GM18507 (cell line): ENCODE results near the gene CLBA1.
"Not testable (repeated sequence)": the region's sequence is repeated elsewhere in the genome, so short reads cannot be mapped to it uniquely, and the experiment has no call there.

Experiments used
- DNase-seq: peaks from one replicate; pipeline ENCODE4 v3.0.0; 2011; ENCODE audit warnings: low read depth; ENCODE audit not compliant: insufficient read length; ENCODE audit errors: extremely low spot score
- FAIRE-seq: peaks from 2 replicates; lab custom pipeline; 2011; peaks lifted over from hg19 to GRCh38; lab: Jason Lieb, UNC

CLBA1 gene

DNA sequence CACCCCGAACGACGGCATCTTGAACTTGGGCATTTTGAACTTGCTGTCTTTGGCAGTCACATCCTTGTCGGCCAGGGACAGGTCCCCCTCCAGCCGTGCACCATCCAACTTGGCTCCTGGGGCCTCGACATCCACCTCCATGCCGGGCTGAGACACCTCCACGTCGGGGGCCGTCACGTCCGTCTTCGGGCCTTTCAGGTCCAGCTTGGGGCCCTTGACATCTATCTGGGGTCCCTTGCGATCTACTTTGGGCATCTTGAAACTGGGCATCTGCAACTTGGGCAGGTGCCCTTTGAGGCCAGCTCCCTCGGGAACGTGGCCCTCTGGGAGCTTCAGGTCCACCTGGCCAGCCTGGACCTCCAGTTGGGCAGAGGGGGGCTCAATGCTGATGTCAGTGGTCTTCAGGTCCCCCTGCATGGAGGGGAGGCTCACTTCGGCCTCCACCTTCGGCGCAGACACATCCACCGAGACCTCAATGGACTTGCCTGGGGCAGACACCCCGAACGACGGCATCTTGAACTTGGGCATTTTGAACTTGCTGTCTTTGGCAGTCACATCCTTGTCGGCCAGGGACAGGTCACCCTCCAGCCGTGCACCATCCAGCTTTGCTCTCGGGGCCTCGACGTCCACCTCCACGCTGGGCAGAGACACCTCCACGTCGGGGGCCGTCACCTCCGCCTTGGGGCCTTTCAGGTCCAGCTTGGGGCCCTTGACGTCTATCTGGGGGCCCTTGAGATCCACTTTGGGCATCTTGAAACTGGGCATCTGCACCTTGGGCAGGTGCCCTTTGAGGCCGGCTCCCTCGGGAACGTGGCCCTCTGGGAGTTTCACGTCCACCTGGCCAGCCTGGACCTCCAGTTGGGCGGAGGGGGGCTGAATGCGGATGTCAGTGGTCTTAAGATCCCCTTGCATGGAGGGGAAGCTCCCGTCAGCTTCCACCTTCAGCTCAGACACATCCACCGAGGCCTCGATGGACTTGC, 39.3 kb upstream of the CLBA1 start:
- not testable (repeated sequence) for FAIRE-seq, DNase-seq

DNA sequence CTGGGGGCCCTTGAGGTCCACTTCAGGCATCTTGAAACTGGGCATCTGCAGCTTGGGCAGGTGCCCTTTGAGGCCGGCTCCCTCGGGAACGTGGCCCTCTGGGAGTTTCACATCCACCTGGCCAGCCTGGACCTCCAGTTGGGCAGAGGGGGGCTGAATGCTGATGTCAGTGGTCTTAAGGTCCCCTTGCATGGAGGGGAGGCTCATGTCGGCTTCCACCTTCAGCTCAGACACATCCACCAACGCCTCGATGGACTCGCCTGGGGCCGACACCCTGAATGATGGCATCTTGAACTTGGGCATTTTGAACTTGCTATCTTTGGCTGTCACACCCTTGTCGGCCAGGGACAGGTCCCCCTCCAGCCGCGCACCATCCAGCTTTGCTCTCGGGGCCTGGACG, 38.4 kb upstream of the CLBA1 start:
- DNase-seq, FAIRE-seq: not testable (repeated sequence)

DNA sequence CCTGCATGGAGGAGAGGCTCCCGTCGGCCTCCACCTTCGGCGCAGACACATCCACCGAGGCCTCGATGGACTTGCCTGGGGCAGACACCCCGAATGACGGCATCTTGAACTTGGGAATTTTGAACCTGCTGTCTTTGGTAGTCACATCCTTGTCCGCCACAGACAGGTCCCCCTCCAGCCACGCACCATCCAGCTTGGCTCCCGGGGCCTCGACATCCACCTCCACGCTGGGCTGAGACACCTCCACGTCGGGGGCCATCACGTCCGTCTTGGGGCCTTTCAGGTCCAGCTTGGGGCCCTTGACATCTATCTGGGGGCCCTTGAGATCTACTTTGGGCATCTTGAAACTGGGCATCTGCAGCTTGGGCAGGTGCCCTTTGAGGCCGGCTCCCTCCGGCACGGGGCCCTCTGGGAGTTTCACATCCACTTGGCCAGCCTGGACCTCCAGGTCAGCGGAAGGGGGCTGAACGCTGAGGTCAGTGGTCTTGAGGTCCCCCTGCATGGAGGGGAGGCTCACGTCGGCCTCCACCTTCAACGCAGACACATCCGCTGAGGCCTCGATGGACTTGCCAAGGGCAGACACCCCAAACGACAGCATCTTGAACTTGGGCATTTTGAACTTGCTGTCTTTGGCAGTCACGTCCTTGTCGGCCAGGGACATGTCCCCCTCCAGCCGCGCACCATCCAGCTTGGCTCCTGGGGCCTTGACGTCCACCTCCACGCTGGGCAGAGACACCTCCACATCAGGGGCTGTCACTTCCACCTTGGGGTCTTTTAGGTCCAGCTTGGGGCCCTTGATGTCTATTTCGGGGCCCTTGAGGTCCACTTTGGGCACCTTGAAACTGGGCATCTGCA, 37.5 kb upstream of the CLBA1 start:
- FAIRE-seq, DNase-seq: not testable (repeated sequence)

DNA sequence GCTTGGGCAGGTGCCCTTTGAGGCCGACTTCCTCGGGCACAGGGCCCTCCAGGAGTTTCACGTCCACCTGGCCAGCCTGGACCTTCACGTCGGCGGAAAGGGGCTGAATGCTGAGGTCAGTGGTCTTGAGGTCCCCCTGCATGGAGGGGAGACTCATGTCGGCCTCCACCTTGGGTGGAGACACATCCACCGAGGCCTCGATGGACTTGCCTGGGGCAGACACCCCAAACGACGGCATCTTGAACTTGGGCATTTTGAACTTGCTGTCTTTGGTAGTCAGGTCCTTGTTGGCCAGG, 36.9 kb upstream of the CLBA1 start:
- DNase-seq (no peak), FAIRE-seq (no peak)

DNA sequence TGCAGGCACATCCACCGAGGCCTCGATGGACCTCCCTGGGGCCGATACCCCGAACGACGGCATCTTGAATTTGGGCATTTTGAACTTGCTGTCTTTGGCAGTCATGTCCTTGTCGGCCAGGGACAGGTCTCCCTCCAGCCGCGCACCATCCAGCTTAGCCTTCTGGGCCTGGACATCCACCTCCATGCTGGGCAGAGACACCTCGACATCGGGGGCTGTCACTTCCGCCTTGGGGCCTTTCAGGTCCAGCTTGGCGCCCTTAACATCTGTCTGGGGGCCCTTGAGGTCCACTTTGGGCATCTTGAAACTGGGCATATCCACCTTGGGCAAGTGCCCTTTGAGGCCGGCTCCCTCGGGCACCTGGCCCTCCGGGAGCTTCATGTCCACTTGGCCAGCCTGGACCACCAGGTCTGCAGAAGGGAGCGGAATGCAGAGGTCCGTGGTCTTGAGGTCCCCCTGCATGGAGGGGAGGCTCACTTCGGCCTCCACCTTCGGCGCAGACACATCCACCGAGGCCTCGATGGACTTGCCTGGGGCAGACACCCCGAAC, 36.1 kb upstream of the CLBA1 start:
- not testable (repeated sequence) for FAIRE-seq

DNA sequence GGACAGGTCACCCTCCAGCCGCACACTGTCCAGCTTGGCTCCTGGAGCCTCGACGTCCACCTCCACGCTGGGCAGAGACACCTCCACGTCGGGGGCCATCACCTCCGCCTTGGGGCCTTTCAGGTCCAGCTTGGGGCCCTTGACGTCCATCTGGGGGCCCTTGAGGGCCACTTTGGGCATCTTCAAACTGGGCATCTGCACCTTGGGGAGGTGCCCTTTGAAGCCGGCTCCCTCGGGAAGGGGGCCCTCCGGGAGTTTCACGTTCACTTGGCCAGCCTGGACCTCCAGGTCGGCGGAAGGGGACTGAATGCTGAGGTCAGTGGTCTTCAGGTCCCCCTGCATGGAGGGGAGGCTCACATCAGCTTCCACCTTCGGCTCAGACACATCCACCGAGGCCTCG, 35.6 kb upstream of the CLBA1 start:
- FAIRE-seq: no peak

More for the DNA sequence above, 36.1 kb upstream of the CLBA1 start:
- DNase-seq: not testable (repeated sequence)

DNA sequence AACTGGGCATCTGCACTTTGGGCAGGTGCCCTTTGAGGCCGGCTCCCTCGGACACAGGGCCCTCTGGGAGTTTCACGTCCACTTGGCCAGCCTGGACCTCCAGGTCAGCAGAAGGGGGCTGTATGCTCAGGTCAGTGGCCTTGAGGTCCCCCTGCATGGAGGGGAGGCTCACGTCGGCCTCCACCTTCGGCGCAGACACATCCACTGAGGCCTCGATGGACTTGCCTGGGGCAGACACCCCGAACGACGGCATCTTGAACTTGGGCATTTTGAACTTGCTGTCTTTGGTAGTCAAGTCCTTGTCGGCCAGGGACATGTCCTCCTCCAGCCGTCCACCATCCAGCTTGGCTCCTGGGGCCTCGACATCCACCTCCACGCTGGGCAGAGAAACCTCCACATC, 34.9 kb upstream of the CLBA1 start:
- FAIRE-seq: not testable (repeated sequence)

More for the DNA sequence above, 35.6 kb upstream of the CLBA1 start:
- no peak for DNase-seq

DNA sequence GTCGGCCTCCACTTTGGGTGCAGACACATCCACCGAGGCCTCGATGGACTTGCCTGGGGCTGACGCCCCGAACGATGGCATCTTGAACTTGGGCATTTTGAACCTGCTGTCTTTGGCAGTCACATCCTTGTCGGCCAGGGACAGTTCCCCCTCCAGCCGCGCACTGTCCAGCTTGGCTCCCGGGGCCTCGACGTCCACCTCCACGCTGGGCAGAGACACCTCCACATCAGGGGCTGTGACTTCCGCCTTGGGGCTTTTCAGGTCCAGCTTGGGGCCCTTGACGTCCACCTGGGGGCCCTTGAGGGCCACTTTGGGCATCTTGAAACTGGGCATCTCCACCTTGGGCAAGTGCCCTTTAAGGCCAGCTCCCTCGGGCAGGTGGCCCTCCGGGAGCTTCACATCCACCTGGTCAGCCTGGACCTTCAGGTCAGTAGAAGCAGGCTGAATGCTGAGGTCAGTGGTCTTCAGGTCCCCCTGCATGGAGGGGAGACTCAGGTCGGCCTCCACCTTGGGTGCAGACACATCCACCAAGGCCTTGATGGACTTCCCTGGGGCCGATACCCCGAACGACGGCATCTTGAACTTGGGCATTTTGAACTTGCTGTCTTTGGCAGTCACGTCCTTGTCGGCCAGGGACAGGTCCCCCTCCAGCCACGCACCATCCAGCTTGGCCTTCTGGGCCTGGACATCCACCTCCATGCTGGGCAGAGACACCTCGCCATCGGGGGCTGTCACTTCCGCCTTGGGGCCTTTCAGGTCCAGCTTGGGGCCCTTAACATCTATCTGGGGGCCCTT, 33.5 kb upstream of the CLBA1 start:
- not testable (repeated sequence) for DNase-seq, FAIRE-seq

More for the DNA sequence above, 34.9 kb upstream of the CLBA1 start:
- not testable (repeated sequence) for DNase-seq

DNA sequence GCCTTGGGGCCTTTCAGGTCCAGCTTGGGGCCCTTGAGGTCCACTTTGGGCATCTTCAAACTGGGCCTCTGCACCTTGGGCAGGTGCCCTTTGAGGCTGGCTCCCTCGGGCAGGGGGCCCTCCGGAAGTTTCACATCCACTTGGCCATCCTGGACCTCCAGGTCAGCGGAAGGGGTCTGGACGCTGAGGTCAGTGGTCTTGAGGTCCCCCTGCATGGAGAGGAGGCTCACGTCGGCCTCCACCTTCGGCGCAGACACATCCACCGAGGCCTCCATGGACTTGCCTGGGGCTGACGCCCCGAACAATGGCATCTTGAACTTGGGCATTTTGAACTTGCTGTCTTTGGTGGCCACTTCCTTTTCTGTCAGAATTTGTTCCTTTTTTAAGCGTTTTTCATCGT, 32.5 kb upstream of the CLBA1 start:
- DNase-seq (no peak), FAIRE-seq (no peak)

DNA sequence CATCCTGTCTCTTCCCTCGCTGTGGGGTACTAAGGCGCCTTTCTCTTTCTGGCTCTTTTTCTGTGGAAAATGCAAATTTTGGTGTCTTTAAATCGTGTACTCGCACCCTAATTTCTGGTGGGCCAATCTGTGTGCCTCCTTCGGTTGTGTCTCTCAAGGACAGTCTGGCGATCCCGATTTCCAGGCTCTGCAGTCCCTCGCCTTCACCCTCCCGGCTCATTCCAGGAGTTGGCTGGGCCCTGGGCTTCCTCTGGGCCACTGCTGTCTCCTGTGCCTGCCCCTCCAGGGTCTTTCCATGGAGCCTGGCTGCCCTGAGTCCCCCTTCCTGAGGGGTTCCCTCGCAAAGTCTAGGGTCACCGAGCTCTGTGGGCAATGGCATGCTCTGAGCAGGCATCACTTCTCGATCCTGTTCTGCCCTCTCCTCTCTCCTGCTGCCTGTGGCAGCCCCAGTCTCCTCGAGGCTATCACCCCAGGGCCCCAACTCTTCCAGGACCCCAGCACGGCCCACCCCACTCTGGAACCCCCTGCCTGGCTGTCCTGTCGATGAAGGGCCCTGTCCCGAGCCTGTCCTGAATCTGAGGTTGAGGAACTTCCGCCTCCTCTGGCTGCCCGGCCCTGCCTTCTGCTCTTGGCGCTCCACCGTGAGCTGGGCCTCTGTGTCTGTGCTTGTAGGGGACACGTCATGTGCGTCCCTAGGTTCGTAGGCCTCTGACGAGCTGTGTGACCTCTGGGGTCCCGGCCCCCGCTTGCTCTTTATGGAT, 31.5 kb upstream of the CLBA1 start:
- FAIRE-seq: no peak

DNA sequence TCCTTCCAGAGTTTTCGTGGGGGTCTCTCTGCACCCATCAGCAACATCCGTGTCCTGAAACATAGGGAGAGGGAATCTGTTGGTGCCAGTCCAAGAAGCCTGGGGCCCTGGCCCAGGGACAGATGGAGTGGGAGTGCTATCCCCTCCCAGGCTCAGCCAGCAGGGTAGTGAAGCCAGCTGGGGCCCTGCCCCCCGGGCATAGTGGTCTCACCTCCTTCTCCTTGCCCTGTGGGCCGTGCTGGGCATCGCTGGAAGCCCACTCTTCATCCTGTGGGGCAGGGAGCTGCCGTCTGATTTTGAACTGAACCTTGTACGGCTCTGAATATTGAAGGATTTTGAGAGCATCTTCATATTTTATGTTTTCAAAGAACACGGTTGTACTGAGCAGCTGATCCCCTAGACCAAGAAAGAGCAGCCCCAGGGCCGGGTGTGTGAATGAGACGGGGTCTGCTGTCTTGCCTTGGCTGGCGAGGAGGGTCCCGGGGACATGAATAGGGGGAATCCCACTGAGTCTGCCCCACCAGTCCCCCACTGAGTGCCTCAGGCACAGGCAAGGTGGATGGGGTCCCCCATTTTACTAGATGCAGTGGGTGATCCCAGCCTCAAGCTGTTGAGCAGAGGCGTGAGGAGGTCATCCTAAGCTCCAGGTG, 30.7 kb upstream of the CLBA1 start:
- no peak for FAIRE-seq
- DNase-seq: no peak

More for the DNA sequence above, 31.5 kb upstream of the CLBA1 start:
- DNase-seq: no peak

DNA sequence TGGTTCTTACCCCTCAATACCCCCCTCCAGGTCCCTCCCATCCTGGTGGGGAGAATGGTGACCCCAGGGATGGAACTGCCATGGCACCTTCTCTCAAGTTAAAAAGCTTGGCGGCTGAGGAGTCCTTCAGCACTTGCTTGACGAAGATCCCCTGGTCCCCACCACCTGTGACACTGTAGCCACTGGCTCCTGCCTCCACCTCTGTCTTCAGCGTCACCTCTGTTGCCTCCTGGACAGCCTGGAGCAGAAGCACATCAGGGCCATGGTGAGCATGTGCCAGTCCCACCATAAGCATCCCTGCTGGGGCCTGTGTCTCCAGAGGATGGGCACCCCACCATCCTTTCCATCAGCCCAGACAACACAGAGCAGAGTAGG, 30.2 kb upstream of the CLBA1 start:
- FAIRE-seq (no peak), DNase-seq (no peak)

DNA sequence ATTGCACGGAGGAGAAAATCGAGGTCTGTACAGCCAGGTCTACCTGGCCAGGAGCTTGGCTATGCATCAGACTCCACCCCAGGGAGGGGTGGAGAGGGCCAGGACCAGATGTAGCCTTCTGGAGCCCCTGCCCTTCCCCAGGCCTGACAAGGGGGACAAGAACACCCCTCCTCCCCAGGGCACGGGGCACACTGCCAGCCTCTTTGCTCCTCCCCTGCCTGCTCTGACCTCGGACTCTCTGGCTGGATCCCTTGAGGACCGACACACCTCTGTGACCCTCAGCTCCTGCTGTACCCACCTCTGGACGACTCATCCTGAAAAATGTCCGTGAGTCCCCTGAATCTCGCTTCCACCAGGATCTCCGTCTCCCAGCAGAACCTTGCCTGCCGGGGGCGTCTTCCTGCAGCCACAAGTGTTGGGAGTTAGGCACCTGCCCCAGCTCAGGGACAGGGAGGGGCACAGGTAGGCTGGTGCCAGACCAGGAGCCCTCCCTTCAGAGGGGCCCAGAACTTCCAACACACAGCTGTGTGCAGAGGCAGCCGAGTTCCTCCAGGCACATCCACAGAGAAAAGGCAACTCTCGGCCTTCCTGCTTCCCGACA, 29.2 kb upstream of the CLBA1 start:
- no peak for FAIRE-seq
- DNase-seq: no peak

DNA sequence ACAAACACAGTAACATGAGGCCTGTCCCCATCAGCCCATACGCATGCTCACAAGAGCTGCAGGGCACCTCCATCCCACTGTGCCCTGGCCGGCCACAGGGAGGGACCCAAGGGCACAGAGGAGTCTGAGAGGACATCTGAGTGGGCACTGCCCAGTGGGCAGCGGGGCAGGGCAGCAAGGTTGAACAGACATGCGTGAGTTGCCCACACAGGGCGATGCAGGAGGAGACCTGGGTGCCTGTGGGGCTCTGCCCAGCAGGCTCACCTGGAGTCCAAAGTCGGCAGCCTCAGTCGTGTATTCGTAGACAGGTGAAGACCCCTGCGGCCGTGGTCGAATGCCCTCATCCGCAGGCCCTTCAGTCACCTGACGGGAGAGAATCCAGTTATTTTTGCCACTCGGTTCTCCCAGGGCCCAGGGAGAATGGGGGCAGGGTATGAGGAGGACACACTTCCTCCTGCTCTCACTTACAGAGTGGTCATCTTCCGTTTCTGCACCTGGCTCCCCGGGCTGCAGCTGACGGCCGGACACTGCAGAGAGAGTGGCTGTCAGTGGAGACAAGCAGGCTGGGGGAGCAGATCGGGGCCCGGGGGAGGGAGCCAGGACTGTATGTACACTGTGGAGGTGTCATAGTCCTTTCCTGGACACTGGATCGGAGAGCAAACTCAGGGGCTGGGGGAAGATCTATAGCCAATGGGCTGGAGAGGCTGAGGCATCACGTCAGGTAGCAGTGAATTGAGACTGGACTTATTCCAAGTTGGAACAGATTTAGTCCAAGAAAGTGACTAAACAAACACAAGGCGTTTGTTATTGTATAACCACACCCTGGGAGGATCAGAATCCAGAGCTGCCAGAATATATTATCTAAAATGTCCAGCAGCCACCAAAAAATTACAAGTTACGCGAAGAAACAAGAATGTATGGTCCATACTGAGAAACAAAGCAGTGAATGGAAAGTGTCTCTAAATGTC, 28.2 kb upstream of the CLBA1 start:
- FAIRE-seq: no peak
- DNase-seq: no peak

DNA sequence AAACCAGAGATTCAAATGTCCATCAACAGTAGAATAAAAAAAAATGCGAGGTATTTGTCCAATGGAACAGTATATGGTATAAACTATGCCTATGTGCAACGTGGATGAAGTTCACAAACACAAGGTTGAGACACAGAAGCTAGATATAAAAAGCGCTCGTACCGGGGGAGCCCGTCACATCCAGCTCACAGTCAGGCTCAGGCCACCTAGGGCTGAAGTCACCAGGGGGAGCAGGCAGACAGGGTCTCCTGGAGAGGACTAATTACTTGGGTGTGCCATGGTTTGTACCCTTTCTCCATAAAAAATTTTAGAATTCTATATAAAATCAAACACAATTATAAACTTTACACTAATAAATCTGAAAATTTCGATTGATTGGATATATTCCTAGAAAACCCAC, 21.0 kb upstream of the CLBA1 start:
- DNase-seq: no peak
- FAIRE-seq: no peak

DNA sequence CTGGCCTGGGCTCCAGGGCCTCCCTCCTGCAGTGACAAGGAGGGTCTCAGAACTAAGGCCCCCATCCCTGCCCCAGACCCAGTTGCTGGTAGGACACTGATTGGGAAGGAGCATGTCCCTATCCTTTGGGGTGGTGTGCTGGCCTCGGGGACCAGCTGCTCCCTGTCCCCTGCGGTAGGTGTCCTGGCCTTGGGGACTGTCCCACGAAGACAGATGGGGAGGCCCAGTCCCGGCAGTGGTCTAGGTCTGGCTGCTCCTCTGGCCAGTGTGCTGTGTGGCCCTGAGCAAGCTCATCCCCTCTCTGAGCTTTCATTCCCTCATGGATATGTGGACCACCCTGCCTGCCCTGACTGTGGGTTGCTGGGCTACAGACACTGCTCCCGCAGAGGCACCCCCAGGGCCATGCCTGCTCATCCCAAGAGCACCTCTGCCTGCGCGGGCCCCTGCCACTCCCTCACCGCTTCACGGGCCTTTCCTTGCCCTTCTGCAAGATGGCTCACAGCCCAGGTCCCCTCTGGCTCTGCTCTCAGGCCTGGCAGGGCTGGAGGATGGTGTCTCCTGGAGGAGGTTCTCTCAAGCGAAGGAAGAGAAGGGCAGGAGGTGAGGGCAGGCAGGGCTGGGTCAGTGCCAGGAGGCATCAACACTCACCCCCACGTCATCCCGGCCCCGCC, 19.9 kb upstream of the CLBA1 start:
- FAIRE-seq (no peak), DNase-seq (no peak)
